OCI-LY1 (cell line): ENCODE data around the gene PASD1.

Source experiments
- H2AFZ ChIP-seq: fragments of 200-600 bp; sonication (generic), shearing (Covaris generic); 2 replicates; pipeline ENCODE4 v1.6.0; 2014; ENCODE audit warnings: antibody characterized with exemption, mild to moderate bottlenecking, low read length
- H3F3A ChIP-seq: fragments of 200-600 bp; sonication (generic), shearing (Covaris generic); 2 replicates; pipeline ENCODE4 v1.6.0; 2014; ENCODE audit warnings: mild to moderate bottlenecking, antibody characterized with exemption, low read length, moderate library complexity; ENCODE audit not compliant: insufficient read depth
- H3K27ac ChIP-seq: fragments of 200-600 bp; sonication (generic); 2 replicates; pipeline ENCODE4 v1.5.1; 2014; ENCODE audit warnings: low read length, mixed run types, mild to moderate bottlenecking, low read depth; ENCODE audit not compliant: poor library complexity, severe bottlenecking
- H3K27me3 ChIP-seq: fragments of 200-600 bp; sonication (generic); 2 replicates; pipeline ENCODE4 v1.6.0; 2014; ENCODE audit warnings: antibody characterized with exemption, mild to moderate bottlenecking, low read length, moderate library complexity; ENCODE audit not compliant: insufficient read depth
- H3K36me3 ChIP-seq: fragments of 200-600 bp; sonication (generic); 2 replicates; pipeline ENCODE4 v1.6.1; 2014; ENCODE audit warnings: mild to moderate bottlenecking, antibody characterized with exemption, low read length, moderate library complexity, mixed read lengths; ENCODE audit not compliant: insufficient read depth
- H3K4me1 ChIP-seq: fragments of 200-600 bp; sonication (generic); 2 replicates; pipeline ENCODE4 v1.5.1; 2014; ENCODE audit warnings: mild to moderate bottlenecking, low read length, moderate library complexity; ENCODE audit not compliant: insufficient read depth, severe bottlenecking
- H3K4me2 ChIP-seq: fragments of 200-600 bp; sonication (generic), shearing (Covaris generic); 2 replicates; pipeline ENCODE4 v1.6.1; 2014; ENCODE audit warnings: low read length
- H3K4me3 ChIP-seq: fragments of 200-600 bp; sonication (generic); 2 replicates; pipeline ENCODE4 v1.5.1; 2014; ENCODE audit warnings: low read length, low read depth, mild to moderate bottlenecking, mixed read lengths; ENCODE audit not compliant: poor library complexity, severe bottlenecking
- H3K79me2 ChIP-seq: fragments of 200-600 bp; shearing (Covaris generic); 2 replicates; pipeline ENCODE4 v1.6.1; 2016; ENCODE audit warnings: mixed run types, low read length, mixed read lengths; ENCODE audit not compliant: insufficient read depth
- H3K9ac ChIP-seq: fragments of 200-600 bp; sonication (generic), shearing (Covaris generic); 2 replicates; pipeline ENCODE4 v1.6.1; 2014; ENCODE audit warnings: mild to moderate bottlenecking, low read length, mixed read lengths
- H3K9me2 ChIP-seq: fragments of 200-600 bp; sonication (generic), shearing (Covaris generic); 2 replicates; pipeline ENCODE4 v1.6.1; 2014; ENCODE audit warnings: low read depth, mild to moderate bottlenecking, low read length, mixed read lengths
- H3K9me3 ChIP-seq: fragments of 200-600 bp; shearing (Covaris generic); 2 replicates; pipeline ENCODE4 v1.6.1; 2014; ENCODE audit warnings: low read length, mixed read lengths
- H4K20me1 ChIP-seq: fragments of 200-600 bp; sonication (generic), shearing (Covaris generic); 2 replicates; pipeline ENCODE4 v1.6.0; 2016; ENCODE audit warnings: mild to moderate bottlenecking, low read length; ENCODE audit not compliant: insufficient read depth
- EZH2 ChIP-seq: fragments of 200-600 bp; sonication (generic), shearing (Covaris generic); IDR thresholded peaks from 2 replicates; pipeline ENCODE4 v1.8.0; 2017; ENCODE audit warnings: borderline replicate concordance, mixed run types, mild to moderate bottlenecking, antibody characterized with exemption, low read length, moderate library complexity, mixed read lengths
- TF ChIP-seq, protein P1 (sequence below): fragments of 200-600 bp; sonication (generic), shearing (Covaris generic); IDR thresholded peaks from 2 replicates; pipeline ENCODE4 v1.5.1; 2017; ENCODE audit warnings: mild to moderate bottlenecking, antibody characterized with exemption, low read length, moderate library complexity, mixed read lengths

Gene PASD1

DNA sequence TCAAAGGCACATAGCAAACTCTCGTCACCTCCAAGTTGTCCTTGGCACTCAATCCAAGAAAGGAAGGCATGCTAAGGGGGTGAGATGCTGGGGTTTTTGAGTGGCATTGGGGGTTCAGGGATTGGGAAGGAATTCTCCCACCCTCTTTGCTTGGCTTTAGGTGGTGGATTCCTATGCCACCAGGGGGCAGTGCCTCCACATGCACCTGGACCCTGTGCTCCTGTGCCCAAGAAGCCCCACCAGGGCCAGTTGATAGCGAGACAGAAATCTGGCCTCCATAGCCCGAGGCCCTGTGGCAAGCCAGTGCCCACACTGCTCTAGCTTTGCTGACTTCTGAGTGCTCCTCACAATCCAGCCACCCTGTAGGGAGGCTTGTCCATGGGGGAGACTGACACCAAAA, 150.4 kb downstream of the PASD1 start:
- Histone ChIP-seq H3K9ac (no peak overlapping the region), H4K20me1 (no peaks in the 10 kb centered on the region), H3F3A (no peaks in the 10 kb centered on the region), H3K4me1 (no peaks in the 10 kb centered on the region), H3K27ac (no peak overlapping the region), H3K79me2 (no peaks in the 10 kb centered on the region), H3K4me3 (no peak overlapping the region), H3K4me2 (no peak overlapping the region), H2AFZ (no peak overlapping the region), H3K9me3 (no peaks in the 10 kb centered on the region), H3K36me3 (no peaks in the 10 kb centered on the region), H3K9me2 (no peaks in the 10 kb centered on the region), H3K27me3 (no peaks in the 10 kb centered on the region)
- TF ChIP-seq, protein P1, sequence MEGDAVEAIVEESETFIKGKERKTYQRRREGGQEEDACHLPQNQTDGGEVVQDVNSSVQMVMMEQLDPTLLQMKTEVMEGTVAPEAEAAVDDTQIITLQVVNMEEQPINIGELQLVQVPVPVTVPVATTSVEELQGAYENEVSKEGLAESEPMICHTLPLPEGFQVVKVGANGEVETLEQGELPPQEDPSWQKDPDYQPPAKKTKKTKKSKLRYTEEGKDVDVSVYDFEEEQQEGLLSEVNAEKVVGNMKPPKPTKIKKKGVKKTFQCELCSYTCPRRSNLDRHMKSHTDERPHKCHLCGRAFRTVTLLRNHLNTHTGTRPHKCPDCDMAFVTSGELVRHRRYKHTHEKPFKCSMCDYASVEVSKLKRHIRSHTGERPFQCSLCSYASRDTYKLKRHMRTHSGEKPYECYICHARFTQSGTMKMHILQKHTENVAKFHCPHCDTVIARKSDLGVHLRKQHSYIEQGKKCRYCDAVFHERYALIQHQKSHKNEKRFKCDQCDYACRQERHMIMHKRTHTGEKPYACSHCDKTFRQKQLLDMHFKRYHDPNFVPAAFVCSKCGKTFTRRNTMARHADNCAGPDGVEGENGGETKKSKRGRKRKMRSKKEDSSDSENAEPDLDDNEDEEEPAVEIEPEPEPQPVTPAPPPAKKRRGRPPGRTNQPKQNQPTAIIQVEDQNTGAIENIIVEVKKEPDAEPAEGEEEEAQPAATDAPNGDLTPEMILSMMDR = peak; percentile 48; the same call in 1 of the 2 replicates
- no peak for TF ChIP-seq EZH2

DNA sequence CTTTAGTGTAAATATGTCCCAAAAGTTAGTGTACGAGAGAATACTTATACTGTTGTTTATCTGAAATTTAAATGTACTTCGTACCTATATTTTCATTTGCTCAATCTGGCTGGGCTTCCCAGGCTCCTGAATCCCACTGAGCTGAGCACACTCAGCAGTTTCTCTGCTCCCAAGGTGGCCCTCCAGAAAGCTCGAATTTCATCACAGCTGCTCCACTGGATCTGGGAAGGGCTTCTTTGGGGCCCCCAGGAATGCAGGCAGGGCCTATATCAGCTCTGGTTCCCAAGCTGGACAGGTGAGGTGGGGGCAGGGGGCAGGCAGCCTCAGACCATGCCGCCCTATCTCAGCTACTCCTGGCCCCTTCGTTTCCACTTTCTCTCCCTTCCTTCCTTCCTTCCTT, 150.9 kb downstream of the PASD1 start:
- no peak for TF ChIP-seq EZH2
- TF ChIP-seq, protein P1 = no peak
- no peaks in the 10 kb centered on the region for H3K9me2 ChIP-seq
- H2AFZ ChIP-seq = no peak overlapping the region
- no peak overlapping the region for H3K27ac ChIP-seq
- H3K36me3 ChIP-seq = no peaks in the 10 kb centered on the region
- no peaks in the 10 kb centered on the region for H3K27me3 ChIP-seq
- H4K20me1 ChIP-seq = no peaks in the 10 kb centered on the region
- no peak overlapping the region for H3K9ac ChIP-seq
- no peaks in the 10 kb centered on the region for H3K79me2 ChIP-seq
- H3K9me3 ChIP-seq = no peaks in the 10 kb centered on the region
- no peak overlapping the region for H3K4me2 ChIP-seq
- no peaks in the 10 kb centered on the region for H3F3A ChIP-seq
- H3K4me1 ChIP-seq = no peaks in the 10 kb centered on the region
- no peak overlapping the region for H3K4me3 ChIP-seq

DNA sequence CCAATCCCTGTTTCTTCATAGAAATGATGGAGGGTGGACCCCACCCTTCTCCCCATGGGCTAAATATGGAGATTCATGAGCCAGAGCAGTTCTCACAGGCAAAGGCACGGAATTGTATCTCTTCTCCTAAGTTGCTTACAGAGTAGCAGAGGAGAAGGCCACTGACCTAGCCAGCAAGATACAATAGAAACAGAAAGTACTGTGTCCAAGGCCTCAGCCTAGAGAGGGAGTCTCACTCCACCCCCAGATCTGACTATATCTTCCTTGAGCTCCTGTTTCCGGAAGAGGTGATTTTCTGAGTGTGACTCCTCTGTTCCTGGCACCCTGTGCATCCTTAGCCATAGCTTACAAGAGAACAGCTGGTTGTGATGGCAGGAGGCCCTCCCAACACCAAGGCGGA, 152.3 kb downstream of the PASD1 start, which contains the start of gene FATE1:
TSS of gene FATE1 (plus strand) at position 284 of the 400 bp plus-strand sequence. CDS start at position 369, 85 bp downstream.
- H3F3A ChIP-seq = no peaks in the 10 kb centered on the region
- TF ChIP-seq, protein P1 = no peak
- no peak for TF ChIP-seq EZH2
- no peaks in the 10 kb centered on the region for H3K27me3 ChIP-seq
- H2AFZ ChIP-seq = no peak within 1 kb of the TSS
- no peak within 1 kb of the TSS for H3K4me2 ChIP-seq
- H3K4me1 ChIP-seq = no peaks in the 10 kb centered on the region
- no peak within 1 kb of the TSS for H3K4me3 ChIP-seq
- no peaks in the 10 kb centered on the region for H3K36me3 ChIP-seq
- H3K9me3 ChIP-seq = no peaks in the 10 kb centered on the region
- no peak within 1 kb of the TSS for H3K9ac ChIP-seq
- H3K79me2 ChIP-seq = no peaks in the 10 kb centered on the region
- no peaks in the 10 kb centered on the region for H3K9me2 ChIP-seq
- H3K27ac ChIP-seq = no peak within 1 kb of the TSS
- H4K20me1 ChIP-seq = no peaks in the 10 kb centered on the region
